Stimulated activated CD4-positive, alpha-beta T cell treated with anti-CD3 and anti-CD28 coated beads, Interleukin-2, amount 100 ng/mL, for 24 hours (primary cell): Measurements from ENCODE around the gene CCR3.
A peak's percentile ranks its signal among the peaks of the same experiment; 100 is the strongest.

Experiments used
- DNase-seq, 2 donors: peaks; one replicate each; pipeline ENCODE4 v3.0.0-alpha.2; 2020

CCR3 gene

DNA sequence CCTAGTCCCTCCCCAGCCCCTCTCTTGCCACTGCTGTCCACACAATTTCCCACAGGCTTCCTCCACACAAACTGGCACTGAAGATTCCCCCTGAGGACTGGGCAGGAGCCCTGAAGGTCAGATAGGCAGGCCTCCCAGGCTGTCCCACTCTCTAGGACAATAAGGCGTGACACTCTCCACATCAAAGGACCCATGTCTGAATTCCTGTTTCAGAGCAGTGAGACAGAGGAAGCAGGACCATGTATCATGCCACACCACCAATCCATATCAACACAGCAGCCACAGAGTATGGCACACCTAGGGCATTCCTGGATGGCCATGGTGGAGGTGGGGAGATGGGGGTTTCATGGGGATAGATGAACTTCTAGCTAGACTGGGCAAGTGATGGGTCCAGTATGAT lies 20.3 kb upstream of the CCR3 start:
- no peak for DNase-seq

DNA sequence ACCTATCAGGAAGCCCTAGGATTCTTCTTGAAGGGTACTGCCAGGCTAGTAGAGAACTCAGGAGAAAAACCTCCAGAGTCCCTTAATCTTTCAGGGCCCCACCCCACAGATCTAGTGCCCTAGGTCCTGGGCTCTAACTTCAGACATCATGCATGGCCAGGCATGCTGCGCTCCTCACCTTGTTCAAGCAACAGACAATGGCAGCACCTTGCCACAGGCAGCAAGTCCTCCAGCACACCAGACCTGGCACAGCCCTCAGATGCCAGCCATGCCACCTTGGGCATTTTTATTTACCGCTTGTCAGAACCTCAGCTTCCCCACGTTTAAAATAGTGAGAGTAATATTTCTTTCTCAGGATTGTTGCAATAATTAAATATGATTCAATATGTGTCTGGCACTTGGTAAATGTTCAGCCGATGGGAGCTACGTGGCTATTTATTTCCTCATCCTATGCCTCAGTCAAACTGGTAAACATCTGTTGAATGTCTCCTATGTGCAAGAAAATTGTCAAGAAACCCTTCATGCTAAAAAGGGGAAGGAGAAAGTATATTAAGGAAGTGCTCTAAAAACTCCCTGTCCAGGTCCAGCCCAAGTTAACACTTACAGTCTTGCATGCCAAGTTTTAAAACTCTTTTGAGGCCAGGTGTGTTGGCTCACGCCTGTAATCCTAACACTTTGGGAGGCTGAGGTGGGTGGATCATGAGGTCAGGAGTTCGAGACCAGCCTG lies 19.7 kb upstream of the CCR3 start:
- DNase-seq, result no peak

DNA sequence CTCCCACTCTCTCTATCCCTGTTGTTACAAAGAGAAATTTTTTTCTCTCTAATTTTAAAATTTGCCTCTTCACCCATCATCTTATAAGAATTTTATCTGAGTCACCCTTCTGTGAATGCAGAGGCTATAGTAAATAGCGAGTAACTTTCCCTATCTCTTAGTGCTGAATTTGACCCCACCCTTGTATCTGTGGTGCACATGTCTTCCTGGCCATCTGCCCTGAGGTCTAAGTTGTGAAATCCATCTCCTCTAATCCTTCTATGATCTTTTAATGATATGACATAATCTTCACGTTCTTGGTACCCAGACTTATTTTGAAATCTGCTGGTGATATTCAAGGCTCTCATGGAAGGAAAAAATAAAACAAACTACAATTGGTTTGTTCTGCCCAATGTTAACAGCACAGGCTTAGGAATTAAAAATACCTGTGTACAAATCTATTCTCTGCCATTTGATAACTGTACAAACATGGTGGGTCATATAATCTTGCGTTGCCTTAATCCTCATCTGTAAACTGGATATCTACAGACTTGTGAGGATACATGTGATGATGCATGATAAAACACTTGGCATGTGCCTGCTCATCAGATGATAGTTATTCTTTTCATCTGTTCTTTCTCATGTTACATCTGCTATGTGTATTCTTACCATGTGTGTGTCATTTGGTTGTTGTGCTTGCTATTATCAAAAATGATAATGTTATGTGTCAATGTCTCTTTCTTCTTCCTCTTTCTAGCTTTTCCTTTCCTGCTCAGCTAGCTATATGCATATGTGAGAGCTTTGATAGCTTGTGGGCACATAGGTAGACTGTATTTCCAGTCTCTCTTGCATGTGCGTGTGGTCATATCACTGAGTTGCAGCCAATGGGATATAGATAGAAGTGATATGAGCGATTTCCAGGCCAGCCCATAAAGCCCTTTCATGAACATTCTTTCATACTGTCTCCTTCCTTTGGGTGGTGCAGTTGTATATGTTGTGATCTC lies 13.7 kb upstream of the CCR3 start:
- DNase-seq, result no peak

DNA sequence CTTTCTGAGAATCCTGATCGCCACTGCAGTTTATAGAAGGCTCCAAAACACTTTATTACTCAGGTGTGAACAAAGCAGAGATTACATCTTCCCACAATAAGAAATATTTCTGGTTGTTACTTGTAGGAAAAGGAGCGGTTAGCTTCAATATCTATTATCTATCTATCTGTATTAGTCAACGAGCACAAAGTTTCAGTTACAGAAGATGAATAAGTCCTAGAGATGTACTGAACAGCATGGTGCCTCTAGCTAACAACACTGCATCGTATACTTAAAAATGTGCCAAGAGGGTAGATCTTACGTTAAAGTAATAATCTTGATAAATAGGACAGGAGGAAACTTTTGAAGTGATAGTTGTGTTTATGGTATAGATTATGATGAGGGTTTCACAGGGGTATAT lies 10.9 kb upstream of the CCR3 start:
- DNase-seq, result no peak

DNA sequence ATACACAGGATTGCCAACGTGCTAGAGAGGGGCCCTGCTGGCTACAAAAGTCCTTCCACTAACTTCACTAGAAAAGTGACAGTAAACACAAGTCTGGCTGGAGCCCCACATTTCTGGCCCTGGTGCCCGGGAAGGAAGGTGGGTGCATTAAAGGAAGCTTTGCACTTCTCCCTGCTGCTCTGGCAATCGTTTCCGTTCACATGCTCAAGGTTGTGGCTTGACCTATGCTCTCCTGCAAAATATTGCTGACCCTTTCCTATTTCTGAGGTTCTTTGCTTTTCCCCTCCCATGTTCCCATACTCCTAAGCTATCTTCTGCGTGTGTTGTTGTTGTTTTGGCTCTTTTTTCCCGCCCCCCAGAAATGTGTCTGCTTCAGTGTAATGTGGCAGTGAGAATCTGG lies 9.1 kb upstream of the CCR3 start:
- no peak for DNase-seq

DNA sequence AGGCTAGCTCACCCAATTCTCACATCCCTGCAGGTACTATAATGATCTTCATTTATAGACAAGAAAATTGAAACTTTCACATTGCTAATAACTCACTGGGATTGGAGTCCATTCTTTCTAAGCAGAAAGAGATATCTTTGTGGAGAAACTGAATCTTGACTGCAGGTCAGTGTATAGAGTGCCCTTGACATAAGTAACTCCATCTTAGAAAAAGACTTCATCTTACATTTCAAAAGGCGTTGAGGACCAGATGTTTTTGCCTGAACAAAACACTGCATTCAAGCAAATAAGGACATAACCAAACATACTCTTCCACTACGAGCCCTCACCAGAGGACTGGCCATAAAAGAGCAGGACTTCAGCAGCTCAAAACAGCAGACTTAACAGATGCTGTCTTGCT lies 6.8 kb upstream of the CCR3 start:
- DNase-seq, result no peak

DNA sequence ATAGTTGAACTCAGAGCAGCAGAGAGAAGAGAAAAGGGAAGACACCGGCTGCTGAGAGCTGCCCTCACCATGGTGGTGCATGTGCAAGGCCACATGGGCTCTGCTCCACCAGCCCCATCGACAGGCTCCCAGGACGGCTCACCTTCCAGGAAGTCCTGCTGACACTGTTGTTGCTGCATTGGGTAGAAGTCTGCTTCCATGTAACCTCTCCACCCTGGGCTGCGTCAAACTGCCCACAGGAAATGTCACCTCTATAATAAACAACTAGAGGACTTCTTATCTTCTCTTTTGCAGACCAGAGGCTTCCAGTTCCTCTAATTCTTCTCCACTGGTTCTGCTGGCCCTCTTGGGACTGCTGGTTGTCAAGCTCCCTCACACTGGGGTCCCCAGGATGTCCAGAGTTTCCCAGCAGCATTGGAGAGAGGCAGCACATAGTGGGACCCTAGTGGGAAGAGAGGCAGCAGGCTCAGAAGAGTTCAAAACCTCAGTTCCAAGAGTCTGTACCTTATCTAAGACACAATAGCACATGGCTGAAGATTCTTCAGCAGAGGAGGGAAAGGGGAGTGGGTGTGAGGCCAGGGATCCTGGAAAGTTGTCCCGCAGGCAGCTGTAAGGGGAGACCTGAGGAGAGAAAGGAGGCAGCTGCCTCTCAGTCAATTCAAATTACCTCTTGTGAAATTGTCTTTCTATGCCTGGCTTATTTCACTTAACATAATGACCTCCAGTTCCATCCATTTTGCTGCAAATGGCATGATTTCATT lies 5.8 kb upstream of the CCR3 start:
- no peak for DNase-seq

DNA sequence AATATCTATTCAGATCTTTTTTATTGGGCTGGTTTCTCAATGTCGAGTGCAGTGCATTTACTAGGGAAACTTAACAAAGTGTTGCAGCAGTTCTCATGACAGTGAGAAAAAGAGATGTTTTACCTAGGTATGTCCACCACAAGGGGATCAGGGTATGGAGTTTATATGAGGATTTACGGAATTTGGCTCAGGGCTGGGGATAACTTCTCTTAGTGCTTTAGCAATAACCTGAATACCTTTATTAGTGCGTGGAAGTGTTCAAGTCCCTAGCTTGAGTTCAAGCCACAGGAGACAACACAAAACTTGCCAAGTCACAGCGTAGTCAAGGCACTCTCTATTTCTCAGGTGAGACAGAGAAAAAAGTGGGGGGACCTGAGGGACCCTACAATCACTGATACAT lies 3.9 kb upstream of the CCR3 start:
- DNase-seq, result no peak

DNA sequence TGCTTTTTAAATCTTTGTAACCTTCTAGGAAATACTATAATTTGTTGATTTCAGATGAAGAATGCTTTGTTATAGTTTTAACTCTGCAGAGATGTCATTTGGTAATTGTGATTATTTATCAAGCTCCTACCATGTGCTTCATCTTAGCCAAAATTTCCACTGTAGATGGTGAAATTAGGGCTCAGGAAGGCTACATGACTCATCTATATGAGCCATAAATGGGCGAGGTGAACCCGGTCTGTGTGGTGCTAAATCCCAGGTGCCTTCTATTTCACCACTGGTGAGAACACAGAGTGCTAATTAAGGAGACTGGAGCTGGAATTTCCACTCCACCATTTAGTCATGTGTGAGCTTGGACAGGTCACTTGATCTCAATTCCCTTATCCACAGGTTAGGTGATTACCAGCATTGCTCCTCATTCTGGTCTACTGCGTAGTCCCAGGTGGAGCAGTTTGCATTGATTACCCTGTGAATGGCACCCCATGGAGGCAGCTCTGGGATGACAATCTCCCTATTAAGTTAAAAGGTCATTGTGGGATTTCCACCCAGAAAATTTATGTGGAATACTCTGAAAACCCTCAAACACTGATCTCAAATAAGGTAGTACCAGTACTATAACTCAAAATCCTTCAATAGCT lies 2.8 kb upstream of the CCR3 start:
- DNase-seq, result no peak

DNA sequence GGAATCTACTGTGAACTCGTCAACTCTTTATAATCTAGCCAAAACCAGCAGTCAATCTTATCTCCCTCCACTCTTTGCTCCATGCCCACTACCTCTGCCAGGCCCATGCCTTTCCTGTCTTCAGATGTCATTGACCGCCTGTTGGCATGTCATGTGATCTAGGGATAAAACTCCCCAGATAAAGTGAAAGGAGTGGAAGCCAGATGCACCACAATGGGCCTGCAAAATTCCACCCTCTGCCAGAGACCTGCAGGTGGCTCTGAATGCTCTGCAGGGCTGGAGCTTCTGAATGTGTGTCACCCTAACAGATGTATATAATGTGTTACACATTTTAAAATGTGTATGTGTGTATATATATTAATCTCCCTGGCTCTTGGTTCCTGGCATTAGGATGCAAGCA lies 2.3 kb upstream of the CCR3 start:
- DNase-seq, result no peak

DNA sequence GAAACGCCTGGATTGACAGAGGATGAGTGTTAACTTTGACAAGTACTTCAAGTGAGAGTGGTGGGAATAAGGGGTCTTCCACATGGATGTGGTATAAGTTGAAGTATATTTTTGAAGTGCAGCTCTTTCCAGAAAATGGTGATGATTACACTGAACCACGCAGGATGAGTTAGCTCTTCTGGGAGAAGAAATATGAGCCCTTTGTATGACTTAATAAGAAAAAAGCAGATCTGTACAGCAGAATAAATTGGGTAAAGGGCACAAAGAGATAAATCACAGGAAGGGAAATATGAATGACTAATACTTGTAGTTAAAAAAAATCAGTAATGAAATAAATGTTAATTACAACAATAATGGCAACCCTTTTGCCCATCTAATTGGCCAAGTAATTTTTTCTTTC lies 1.3 kb downstream of the CCR3 start:
- no peak for DNase-seq

DNA sequence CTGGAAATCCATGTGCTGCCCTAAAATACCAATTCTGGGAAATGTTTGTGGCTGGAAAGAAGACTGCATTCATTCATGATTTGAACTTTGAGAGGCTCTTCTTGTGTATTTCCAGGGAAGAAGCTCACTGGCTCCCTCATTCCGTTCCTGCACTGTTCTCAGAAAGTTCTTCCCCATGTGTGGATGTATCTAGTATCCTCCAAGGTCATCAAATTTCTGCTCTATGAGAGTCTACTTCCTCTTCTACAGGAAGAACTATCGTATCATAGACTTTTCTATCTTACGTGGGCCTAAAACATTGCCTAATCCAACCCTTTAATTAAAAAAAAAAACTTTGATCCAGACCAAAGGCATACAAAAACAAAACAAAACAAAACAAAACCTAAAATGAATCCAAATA lies 2.9 kb downstream of the CCR3 start:
- no peak for DNase-seq

DNA sequence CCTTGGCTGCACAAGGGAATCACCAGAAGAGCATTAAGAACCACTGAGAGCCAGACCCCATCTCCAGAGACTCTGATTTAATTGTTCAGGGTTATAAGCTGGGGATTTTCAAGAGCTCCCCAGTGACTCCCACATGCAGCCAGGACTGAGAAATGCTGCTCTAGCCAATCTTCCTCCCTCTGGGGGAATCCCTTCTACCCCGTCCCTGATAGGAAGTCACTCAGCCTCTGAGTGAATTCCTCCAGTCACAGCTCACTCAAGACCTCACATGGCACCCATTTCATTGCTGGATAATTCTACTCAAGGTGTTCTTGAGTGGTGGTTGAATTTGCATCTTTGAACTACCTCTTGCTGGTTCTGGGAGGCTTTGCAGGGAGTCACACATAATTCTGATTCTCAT lies 10.7 kb downstream of the CCR3 start:
- no peak for DNase-seq

DNA sequence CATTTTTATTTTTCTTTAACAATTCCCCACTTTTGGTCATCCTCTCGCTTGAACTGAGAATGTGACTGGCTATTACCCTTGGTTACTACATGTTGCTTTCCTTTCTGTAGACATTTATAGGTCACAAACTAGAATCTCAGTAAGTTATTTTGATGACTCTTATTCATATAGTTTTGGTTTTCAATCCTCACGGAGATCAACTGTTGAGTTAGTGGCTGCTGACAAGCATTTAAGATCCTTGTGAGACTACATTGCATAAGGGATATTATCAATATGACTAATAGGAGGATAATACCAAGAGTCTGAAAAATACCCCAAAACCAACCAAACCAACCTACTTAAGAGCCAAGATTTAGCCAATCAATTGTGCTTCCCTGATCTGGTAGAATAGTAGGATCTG lies 16.3 kb downstream of the CCR3 start:
- DNase-seq, result no peak

DNA sequence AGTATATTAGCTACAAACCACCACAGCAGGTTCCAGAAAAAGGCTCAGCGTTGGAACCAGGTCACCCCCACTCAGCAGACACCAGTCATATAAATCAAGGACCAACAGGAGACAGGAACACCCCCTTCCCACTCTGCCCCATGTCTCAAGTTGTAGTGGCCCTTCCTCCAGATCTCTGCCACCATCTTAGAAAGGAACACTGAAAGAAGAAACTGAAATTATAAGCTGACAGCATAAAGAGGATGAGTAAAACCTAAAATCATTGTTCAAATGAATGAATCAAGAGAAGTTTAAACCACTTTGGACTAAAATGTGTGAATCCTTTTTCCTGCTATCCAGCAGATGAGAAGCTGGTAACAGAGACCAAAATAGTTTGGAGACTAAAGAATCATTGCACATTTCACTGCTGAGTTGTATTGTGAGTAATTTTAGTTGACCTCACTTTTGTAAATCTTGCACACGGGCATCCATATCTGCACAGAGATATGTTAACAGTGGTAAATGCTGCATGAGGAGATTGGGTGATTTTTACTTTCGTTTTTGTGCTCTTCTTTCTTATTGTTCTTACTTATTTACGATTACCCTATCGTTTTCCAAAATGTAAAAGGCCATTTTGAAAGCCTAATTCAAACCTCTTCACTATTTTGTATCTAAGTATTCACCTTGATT lies 19.8 kb downstream of the CCR3 start:
- no peak for DNase-seq

DNA sequence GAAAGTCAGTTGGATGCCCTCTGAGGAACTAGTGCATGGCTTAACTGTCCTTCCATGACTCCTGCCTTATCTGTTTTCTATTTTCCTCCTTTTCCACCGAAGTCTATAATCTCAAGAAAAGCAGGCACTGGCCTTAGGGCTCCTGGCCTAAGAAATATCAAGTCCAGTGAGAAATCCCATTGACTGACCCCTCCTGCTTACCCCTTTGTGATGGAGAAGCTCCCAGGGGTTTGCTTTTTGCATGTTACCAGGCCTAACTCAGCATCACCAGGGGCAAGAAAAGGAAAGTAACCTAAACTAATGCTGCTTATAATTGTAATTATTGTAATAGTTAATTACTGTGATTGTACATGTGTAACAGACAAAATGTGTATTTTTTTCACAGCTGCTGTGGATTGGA lies 21.7 kb downstream of the CCR3 start:
- no peak for DNase-seq

DNA sequence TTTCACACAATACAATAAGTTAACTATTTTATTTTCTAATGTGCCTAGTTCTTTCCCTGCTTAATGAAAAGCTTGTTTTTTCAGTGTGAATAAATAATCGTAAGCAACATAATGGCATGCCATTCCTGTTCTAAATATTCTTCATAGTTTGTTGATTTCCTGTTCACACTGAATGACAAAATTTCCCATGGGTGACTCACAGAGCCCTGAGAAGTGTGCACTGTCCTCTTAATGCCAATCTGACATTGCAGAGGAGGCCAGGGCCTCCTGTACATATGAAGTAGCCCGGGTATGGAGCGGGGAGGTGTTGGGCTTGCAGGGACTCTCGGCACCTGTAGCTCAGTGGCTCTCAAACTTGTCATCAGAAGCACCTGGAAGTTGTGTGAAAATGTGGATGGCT lies 24.3 kb downstream of the CCR3 start:
- DNase-seq, result no peak

DNA sequence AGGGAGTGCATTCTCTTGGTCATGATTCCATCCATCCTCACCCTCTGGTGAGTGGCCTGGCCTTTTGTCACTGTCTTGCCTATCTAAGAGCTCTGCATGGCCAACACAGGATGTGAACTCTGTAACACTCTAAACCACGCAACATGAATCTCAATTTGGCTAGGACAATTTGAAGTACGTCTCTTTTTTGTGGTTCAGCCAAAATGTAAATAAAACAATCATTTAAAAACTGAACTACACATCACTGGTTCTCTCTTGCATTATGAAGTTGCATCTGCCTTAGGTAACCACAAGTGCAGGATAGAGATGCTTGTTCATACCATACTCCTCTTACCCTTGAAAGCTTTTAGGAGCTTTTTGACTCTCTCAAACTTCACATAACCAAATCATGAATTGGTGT lies 27.3 kb downstream of the CCR3 start:
- DNase-seq, result no peak

DNA sequence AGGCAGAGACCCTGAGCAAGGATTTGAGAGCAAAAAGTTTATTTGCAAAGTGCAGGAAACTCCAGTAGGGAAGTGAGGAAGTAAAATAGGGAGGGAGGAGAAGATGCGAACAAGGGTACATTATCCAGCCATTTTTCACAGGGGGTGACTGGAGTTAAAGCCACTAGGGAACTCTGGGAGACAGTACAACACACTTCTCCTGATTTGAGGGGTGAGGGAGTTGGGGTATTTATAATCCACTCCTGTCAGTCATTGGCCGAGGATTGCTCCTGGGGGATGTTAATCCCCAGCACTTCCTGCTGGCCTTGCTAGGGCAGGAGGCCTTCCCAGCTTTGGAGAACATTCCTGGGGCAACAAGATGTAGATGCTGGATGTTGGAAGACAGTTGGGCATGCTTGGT lies 28.2 kb downstream of the CCR3 start:
- no peak for DNase-seq

DNA sequence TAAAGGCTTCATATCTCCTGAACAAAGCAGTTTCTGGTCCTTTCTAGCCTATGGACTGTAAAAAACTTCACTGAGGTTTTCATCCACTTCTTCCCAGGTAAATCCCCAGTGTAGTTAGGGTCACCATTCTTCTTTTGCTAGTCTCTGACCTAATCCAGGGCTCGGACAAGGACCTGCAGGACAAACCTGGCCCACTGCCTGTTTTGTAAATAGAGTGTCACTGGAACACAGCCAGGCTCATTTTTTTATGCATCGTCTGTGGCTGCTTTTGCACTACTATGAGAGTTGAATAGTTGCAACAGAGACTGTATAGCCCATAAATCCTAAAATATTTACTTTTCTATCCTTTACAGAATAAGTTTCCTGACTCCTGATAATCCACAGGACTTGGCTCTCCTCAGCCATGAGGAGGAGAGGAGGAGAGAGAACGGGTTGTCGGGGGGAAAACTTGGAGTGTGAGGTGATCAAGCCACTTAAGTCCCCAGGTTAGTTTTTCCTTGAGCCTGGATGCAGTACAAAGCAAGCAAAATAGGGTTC lies 29.0 kb downstream of the CCR3 start:
- DNase-seq, result no peak

DNA sequence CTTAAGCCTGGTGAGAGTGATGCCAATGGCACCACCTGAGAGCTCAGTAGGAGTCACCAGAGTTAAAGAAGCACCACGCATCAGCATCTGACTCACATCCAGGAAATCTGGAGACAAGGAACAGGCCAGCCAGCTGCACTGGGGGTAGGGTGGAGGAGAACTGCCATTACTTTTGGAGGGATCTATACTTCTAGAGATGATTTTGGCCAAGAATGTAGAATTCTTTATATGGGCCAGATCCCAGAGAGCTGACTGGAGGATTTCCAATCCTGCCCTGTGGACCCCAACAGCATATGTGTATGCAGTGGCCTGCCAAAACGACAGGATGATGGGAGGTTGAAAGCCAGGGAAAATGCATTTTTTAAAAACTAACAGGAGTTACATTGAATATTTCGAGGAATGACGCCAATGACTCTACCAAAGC lies 29.8 kb downstream of the CCR3 start:
- no peak for DNase-seq

DNA sequence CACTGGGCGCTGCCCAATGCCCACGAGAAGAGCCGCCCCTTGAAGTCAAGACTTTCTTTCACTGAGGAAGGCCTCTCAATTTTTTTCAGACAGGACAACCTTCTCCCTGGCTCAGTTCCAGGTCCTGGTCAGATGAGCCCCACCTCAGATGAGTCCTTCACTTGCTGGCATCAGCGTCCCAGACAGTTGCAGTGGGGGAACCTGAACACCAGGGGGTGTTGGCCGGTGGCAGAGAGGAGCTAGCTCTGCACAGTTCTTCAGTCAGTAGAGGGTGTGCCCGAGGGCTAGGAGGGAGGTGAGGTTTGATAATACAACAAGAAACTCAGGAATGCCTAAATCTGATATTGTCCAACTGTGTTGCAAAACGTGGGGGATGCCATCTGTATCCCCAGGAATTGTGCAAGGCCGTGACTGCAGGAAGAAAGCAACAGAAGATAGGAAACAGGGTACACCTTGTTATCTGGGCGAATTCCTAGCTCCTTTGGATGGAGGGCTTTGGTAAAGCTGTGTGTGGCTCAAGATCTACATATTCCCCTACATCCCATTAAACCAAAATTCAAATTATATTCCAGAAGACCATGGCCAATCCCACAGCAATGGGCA lies 34.3 kb downstream of the CCR3 start:
- DNase-seq, result peak; percentile 81 to 83
